ENCODE data around the gene CENPVL1. TPM values are rescaled to one million over a fixed set of nuclear protein-coding genes. Genes with fewer than 3 reads are reported as not detected.

CENPVL1 gene
- total RNA-seq, 1 donor: not detected

DNA sequence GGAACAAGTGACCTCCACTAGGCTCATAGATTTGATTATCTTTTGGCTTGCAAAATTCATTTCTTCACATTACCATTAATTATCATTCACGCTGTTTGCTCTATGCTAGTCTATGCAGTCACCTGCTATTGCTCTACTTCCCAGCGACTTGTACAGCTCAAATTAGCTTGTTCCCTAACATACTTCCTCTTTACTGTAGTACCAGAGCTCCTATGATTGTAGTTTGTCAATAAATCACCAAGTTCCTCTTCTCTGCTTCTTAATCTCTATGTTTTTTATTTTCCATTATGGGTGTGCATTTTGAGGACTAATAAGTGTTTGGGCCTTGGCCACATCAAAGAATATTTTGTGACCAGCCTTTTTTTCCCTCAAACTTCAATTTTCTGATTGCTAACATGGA, 26.8 kb downstream of the CENPVL1 start:
- no peak overlapping the region for H3K4me3 ChIP-seq (ENCODE audit: low read depth, low read length)
- DNase-seq (ENCODE audit: low read depth): no peak

DNA sequence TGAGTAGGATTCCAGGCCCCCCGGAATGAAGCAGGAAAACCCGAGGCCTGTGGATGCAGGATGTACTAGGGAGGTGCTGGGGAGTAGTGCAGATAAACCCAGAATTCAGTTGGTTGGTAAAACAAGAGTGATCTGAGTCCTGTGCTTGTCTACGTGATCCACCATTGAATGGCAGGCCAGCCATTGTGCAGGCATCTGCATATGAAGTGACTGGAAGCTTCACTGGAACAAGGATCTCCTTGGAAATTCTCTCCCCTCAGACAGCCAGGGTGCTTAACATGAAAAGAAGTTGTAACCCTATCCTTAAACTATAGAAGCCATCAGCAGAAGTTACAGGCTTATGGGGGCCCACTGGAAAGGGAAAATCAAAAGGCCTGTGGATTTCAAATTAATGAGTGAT, 32.3 kb downstream of the CENPVL1 start:
- no peak overlapping the region for H3K4me3 ChIP-seq (ENCODE audit: low read depth, low read length)
- no peak for DNase-seq (ENCODE audit: low read depth)

More for the DNA sequence above, 26.8 kb downstream of the CENPVL1 start:
- no peak for TF ChIP-seq CTCF (IDR thresholded peaks at IDR 0.05; ENCODE audit: insufficient read depth, low read depth, low read length)

GRCh38 chrX:51743179-51743957, 33.1 kb downstream of the CENPVL1 start, which contains the start of gene GSPT2:
Gene GSPT2, plus strand, starts transcription at chrX:51743442. Its CDS starts 185 bp downstream, at chrX:51743627.
- H3K4me3 ChIP-seq (ENCODE audit: low read depth, low read length): peak within 1 kb of the TSS; percentile 78
- TF ChIP-seq CTCF (IDR thresholded peaks at IDR 0.05; ENCODE audit: insufficient read depth, low read depth, low read length): no peak
- DNase-seq (ENCODE audit: low read depth): peak; percentile 73

More for the DNA sequence above, 32.3 kb downstream of the CENPVL1 start:
- TF ChIP-seq CTCF (IDR thresholded peaks at IDR 0.05; ENCODE audit: insufficient read depth, low read depth, low read length): no peak

DNA sequence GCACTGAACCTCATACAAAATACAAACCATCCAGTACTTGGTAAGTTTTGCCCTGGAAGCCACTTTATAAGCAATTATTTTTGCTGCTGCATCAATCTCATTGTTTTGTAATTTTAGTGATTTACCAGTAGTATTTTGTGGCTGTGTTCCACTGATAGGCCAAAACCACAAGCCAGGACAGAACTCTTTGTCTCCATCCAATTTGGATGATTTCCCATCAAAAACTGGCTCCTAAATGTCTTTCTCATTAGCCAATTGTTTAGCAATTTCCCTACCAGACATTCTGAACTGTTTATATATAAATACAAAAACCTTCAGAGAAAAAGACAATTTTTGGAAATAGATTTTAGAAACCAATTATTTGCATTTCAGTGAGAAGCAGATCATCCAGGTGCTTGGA, 37.4 kb downstream of the CENPVL1 start:
- TF ChIP-seq CTCF (IDR thresholded peaks at IDR 0.05; ENCODE audit: insufficient read depth, low read depth, low read length): no peak
- DNase-seq (ENCODE audit: low read depth): no peak
- H3K4me3 ChIP-seq (ENCODE audit: low read depth, low read length): no peak overlapping the region

DNA sequence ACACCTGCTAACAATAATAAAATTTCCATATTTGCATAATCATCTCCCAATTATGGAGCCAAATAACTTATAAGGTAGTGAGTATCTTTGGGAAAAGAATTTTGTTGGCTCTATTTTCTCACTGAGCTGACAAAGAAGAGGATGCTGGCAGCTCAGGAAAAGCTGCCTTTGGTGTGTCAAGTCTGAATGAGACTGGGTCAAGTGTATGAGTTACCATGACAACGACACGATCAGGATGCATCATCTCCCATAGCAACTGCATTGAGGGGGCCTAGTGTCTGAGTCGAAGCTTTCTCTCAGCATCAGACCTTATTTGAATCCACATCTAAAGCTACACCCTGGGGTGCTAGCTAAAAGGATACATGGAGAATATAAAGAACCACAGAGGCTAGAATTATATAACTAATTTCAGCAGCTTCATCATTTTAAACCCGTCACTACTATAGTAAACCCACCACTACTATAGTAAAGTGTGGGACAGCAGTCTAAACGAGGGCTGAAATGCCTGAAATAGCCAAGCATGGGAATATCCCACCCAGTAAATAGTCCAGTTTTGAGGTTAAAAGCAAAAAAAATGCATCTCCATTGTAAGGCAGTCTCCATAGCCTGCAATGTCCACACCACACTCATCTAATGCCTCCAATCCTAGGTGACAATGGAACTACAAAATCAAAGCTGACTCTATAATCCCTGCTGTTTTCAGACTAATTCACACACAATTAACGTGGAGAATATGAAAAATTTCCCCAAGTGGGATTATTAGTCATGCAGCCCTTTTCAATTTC, 48.9 kb downstream of the CENPVL1 start:
- no peak for DNase-seq (ENCODE audit: low read depth)
- no peak overlapping the region for H3K4me3 ChIP-seq (ENCODE audit: low read depth, low read length)
- no peak for TF ChIP-seq CTCF (IDR thresholded peaks at IDR 0.05; ENCODE audit: insufficient read depth, low read depth, low read length)

GRCh38 chrX:51760657-51761056, 50.3 kb downstream of the CENPVL1 start:
- H3K4me3 ChIP-seq (ENCODE audit: low read depth, low read length): no peak overlapping the region
- DNase-seq (ENCODE audit: low read depth): no peak
- no peak for TF ChIP-seq CTCF (IDR thresholded peaks at IDR 0.05; ENCODE audit: insufficient read depth, low read depth, low read length)

Other genes starting within 250 kb of the CENPVL1 start
- gene NUDT11, start 213.9 kb upstream of the CENPVL1 start, total RNA-seq: 7.4 and 12.1 TPM in 2 replicates
- gene CENPVL3, start 91.6 kb upstream of the CENPVL1 start, total RNA-seq: not detected in 2 replicates
- gene CENPVL2, start 27.7 kb upstream of the CENPVL1 start, total RNA-seq: not detected in 2 replicates
- gene GSPT2, start 32.9 kb downstream of the CENPVL1 start, total RNA-seq: 4.5 and 7.8 TPM in 2 replicates
- gene MAGED1, start 183.1 kb downstream of the CENPVL1 start, total RNA-seq: 283 and 285 TPM in 2 replicates